Measurements from ENCODE around the gene IQCF5. TPM values are rescaled to one million over a fixed set of nuclear protein-coding genes. Genes with fewer than 3 reads are reported as not detected.

The IQCF5 gene
- polyA plus RNA-seq, 4 donors, result not detected

DNA sequence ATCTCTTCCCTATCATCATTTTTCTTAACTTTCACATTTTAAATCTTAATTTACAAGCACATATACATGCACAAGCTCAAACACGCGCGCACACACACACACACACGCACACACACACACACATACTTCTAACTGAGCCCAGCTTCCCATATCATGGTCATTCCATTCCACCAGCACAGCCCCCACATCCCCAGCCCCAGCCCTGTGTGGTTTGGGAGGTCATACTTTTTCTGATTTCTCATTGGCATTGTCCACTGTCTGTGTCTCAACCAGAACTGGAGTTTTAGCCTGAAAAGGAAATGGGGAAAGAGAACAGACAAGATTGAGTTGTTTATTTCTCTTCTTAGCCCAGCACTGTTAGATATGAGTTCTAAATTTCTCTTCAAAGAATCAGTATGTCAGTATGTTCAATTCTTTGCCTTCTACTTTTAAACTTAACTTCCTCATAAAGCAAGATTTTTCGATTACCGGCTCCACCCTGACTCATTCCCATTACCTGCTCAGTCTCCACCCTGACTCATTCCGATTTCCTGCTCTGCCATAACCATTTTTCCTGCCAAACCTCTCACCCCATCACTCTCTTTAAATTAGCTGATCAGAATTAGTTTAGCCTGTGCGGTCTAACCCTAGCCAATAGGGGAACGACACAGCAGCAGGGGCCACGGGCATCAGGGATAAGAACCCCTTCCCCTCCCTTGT, 21.4 kb upstream of the IQCF5 start:
- no peaks in the 10 kb centered on the region for H3K36me3 ChIP-seq (ENCODE audit: control insufficient read depth in 3 of 3, insufficient read depth in 2 of 3, low read depth in 1 of 3, low read length in 3 of 3)
- no peaks in the 10 kb centered on the region for H3K9me3 ChIP-seq (ENCODE audit: control insufficient read depth in 2 of 2, insufficient read depth in 1 of 2, low read depth in 1 of 2, low read length in 1 of 2)
- 86 to 92% (median 89%) methylated on average over 10 of the region's 10 CpGs for WGBS, 3 donors
- H3K27ac ChIP-seq (ENCODE audit: low read depth in 1 of 3, low read length in 2 of 3), result no peak overlapping the region
- H3K4me1 ChIP-seq (ENCODE audit: control insufficient read depth in 3 of 3, insufficient read depth in 2 of 3, low read depth in 1 of 3, low read length in 2 of 3), result no peaks in the 10 kb centered on the region
- peaks cover 0 to 6% (median 5%) of the 10 kb centered on the region in 3 donors for H3K27me3 ChIP-seq (ENCODE audit: control insufficient read depth in 3 of 3, insufficient read depth in 3 of 3, low read length in 3 of 3)
- H3K4me3 ChIP-seq (ENCODE audit: low read depth in 1 of 3, low read length in 3 of 3), result no peak overlapping the region
- DNase-seq (no peak), FAIRE-seq (no peak)

DNA sequence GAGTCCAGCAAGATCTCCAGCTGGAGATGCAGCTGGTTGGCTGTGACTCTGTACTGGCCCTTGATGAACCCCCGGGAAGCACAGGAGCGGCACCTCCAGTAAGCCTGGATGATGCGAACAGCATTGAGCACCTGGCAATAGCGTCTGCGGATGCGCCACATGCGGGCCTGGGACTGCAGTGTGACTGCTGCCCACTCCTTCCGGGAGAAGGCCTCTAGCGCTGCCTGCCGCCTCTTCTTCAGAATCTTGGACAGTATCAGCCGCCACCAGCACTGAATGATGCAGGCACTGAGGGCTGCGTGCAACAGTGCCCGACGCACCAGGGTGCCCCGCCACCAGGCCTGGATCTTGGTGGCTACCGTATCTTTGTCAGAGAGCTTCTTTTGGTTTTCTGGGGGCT, 19.5 kb upstream of the IQCF5 start:
- Histone ChIP-seq H3K4me1 (ENCODE audit: control insufficient read depth in 3 of 3, insufficient read depth in 2 of 3, low read depth in 1 of 3, low read length in 2 of 3) (no peaks in the 10 kb centered on the region), H3K27ac (ENCODE audit: low read depth in 1 of 3, low read length in 2 of 3) (no peak overlapping the region), H3K4me3 (ENCODE audit: low read depth in 1 of 3, low read length in 3 of 3) (no peak overlapping the region), H3K9me3 (ENCODE audit: control insufficient read depth in 2 of 2, insufficient read depth in 1 of 2, low read depth in 1 of 2, low read length in 1 of 2) (no peaks in the 10 kb centered on the region), H3K36me3 (ENCODE audit: control insufficient read depth in 3 of 3, insufficient read depth in 2 of 3, low read depth in 1 of 3, low read length in 3 of 3) (no peaks in the 10 kb centered on the region), H3K27me3 (ENCODE audit: control insufficient read depth in 3 of 3, insufficient read depth in 3 of 3, low read length in 3 of 3) (peaks cover 3% of the 10 kb centered on the region in 3 donors)
- FAIRE-seq, result no peak
- no peak for DNase-seq
- WGBS, 3 donors, result 93 to 94% (median 93%) methylated on average over 16 of the region's 16 CpGs

- H3K36me3 ChIP-seq (ENCODE audit: control insufficient read depth in 3 of 3, insufficient read depth in 2 of 3, low read depth in 1 of 3, low read length in 3 of 3), result no peaks in the 10 kb centered on the region
- WGBS, 3 donors, result 79 to 89% (median 82%) methylated on average over 4 of the region's 4 CpGs
- no peak for FAIRE-seq
- no peaks in the 10 kb centered on the region for H3K9me3 ChIP-seq (ENCODE audit: control insufficient read depth in 2 of 2, insufficient read depth in 1 of 2, low read depth in 1 of 2, low read length in 1 of 2)
- peaks cover 2 to 3% (median 3%) of the 10 kb centered on the region in 3 donors for H3K27me3 ChIP-seq (ENCODE audit: control insufficient read depth in 3 of 3, insufficient read depth in 3 of 3, low read length in 3 of 3)
- H3K4me1 ChIP-seq (ENCODE audit: control insufficient read depth in 3 of 3, insufficient read depth in 2 of 3, low read depth in 1 of 3, low read length in 2 of 3), result no peaks in the 10 kb centered on the region
- H3K27ac ChIP-seq (ENCODE audit: low read depth in 1 of 3, low read length in 2 of 3), result no peak overlapping the region
- H3K4me3 ChIP-seq (ENCODE audit: low read depth in 1 of 3, low read length in 3 of 3), result no peak overlapping the region
- no peak for DNase-seq
These were observed 19.0 kb upstream of the IQCF5 start for GRCh38 chr3:51894391-51894790.

GRCh38 chr3:51891242-51892039, 16.0 kb upstream of the IQCF5 start:
- Histone ChIP-seq H3K4me3 (ENCODE audit: low read depth in 1 of 3, low read length in 3 of 3) (no peak overlapping the region), H3K27ac (ENCODE audit: low read depth in 1 of 3, low read length in 2 of 3) (no peak overlapping the region), H3K9me3 (ENCODE audit: control insufficient read depth in 2 of 2, insufficient read depth in 1 of 2, low read depth in 1 of 2, low read length in 1 of 2) (no peaks in the 10 kb centered on the region), H3K4me1 (ENCODE audit: control insufficient read depth in 3 of 3, insufficient read depth in 2 of 3, low read depth in 1 of 3, low read length in 2 of 3) (no peaks in the 10 kb centered on the region), H3K36me3 (ENCODE audit: control insufficient read depth in 3 of 3, insufficient read depth in 2 of 3, low read depth in 1 of 3, low read length in 3 of 3) (no peaks in the 10 kb centered on the region), H3K27me3 (ENCODE audit: control insufficient read depth in 3 of 3, insufficient read depth in 3 of 3, low read length in 3 of 3) (peaks cover 2 to 3% (median 3%) of the 10 kb centered on the region in 3 donors)
- FAIRE-seq (no peak), DNase-seq (no peak)
- 74 to 78% (median 75%) methylated on average over 7 of the region's 7 CpGs for WGBS, 3 donors

- H3K4me3 ChIP-seq (ENCODE audit: low read depth in 1 of 3, low read length in 3 of 3), result no peak overlapping the region
- H3K4me1 ChIP-seq (ENCODE audit: control insufficient read depth in 3 of 3, insufficient read depth in 2 of 3, low read depth in 1 of 3, low read length in 2 of 3), result no peaks in the 10 kb centered on the region
- no peaks in the 10 kb centered on the region for H3K36me3 ChIP-seq (ENCODE audit: control insufficient read depth in 3 of 3, insufficient read depth in 2 of 3, low read depth in 1 of 3, low read length in 3 of 3)
- no peak for DNase-seq
- no peak for FAIRE-seq
- peaks cover 0 to 3% (median 2%) of the 10 kb centered on the region in 3 donors for H3K27me3 ChIP-seq (ENCODE audit: control insufficient read depth in 3 of 3, insufficient read depth in 3 of 3, low read length in 3 of 3)
- no peaks in the 10 kb centered on the region for H3K9me3 ChIP-seq (ENCODE audit: control insufficient read depth in 2 of 2, insufficient read depth in 1 of 2, low read depth in 1 of 2, low read length in 1 of 2)
- no peak overlapping the region for H3K27ac ChIP-seq (ENCODE audit: low read depth in 1 of 3, low read length in 2 of 3)
- 94 to 95% (median 94%) methylated on average over 12 of the region's 12 CpGs for WGBS, 3 donors
These were observed 13.2 kb upstream of the IQCF5 start for GRCh38 chr3:51888463-51889105.

DNA sequence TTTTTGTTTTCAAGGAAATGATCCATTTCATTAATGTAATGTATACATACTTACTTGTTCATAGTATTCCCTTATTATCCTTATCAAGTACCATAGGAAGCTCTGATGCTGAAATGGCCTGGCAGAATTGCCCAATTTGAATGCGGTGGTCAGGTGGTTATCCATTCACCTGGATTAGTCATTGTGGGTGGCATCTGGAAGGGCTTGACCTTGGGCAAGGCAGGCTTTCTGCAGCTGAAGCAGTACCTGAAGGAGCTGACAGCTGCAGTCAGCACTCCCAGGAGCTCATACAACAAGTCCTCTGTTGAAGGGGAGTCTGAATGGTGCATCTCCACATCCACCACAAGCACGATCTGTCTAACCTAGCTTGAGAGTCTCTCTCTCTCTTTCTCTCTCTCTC, 12.2 kb upstream of the IQCF5 start:
- DNase-seq (no peak), FAIRE-seq (no peak)
- H3K4me1 ChIP-seq (ENCODE audit: control insufficient read depth in 3 of 3, insufficient read depth in 2 of 3, low read depth in 1 of 3, low read length in 2 of 3), result no peaks in the 10 kb centered on the region

GRCh38 chr3:51886447-51886846, 11.0 kb upstream of the IQCF5 start:
- H3K36me3 ChIP-seq (ENCODE audit: control insufficient read depth in 3 of 3, insufficient read depth in 2 of 3, low read depth in 1 of 3, low read length in 3 of 3), result no peaks in the 10 kb centered on the region
- H3K27me3 ChIP-seq (ENCODE audit: control insufficient read depth in 3 of 3, insufficient read depth in 3 of 3, low read length in 3 of 3), result peaks cover 0 to 3% (median 0%) of the 10 kb centered on the region in 3 donors
- no peaks in the 10 kb centered on the region for H3K4me1 ChIP-seq (ENCODE audit: control insufficient read depth in 3 of 3, insufficient read depth in 2 of 3, low read depth in 1 of 3, low read length in 2 of 3)
- no peak overlapping the region for H3K27ac ChIP-seq (ENCODE audit: low read depth in 1 of 3, low read length in 2 of 3)
- no peaks in the 10 kb centered on the region for H3K9me3 ChIP-seq (ENCODE audit: control insufficient read depth in 2 of 2, insufficient read depth in 1 of 2, low read depth in 1 of 2, low read length in 1 of 2)
- no peak overlapping the region for H3K4me3 ChIP-seq (ENCODE audit: low read depth in 1 of 3, low read length in 3 of 3)
- FAIRE-seq (no peak), DNase-seq (no peak)

More for the DNA sequence above, 12.2 kb upstream of the IQCF5 start:
- peaks cover 0 to 3% (median 2%) of the 10 kb centered on the region in 3 donors for H3K27me3 ChIP-seq (ENCODE audit: control insufficient read depth in 3 of 3, insufficient read depth in 3 of 3, low read length in 3 of 3)
- WGBS, 3 donors, result 37 to 75% (median 69%) methylated on average over 2 of the region's 2 CpGs
- H3K36me3 ChIP-seq (ENCODE audit: control insufficient read depth in 3 of 3, insufficient read depth in 2 of 3, low read depth in 1 of 3, low read length in 3 of 3), result no peaks in the 10 kb centered on the region
- H3K27ac ChIP-seq (ENCODE audit: low read depth in 1 of 3, low read length in 2 of 3), result no peak overlapping the region
- H3K9me3 ChIP-seq (ENCODE audit: control insufficient read depth in 2 of 2, insufficient read depth in 1 of 2, low read depth in 1 of 2, low read length in 1 of 2), result no peaks in the 10 kb centered on the region
- no peak overlapping the region for H3K4me3 ChIP-seq (ENCODE audit: low read depth in 1 of 3, low read length in 3 of 3)

- H3K9me3 ChIP-seq (ENCODE audit: control insufficient read depth in 2 of 2, insufficient read depth in 1 of 2, low read depth in 1 of 2, low read length in 1 of 2), result no peaks in the 10 kb centered on the region
- H3K4me3 ChIP-seq (ENCODE audit: low read depth in 1 of 3, low read length in 3 of 3), result no peak overlapping the region
- FAIRE-seq (no peak), DNase-seq (no peak)
- H3K36me3 ChIP-seq (ENCODE audit: control insufficient read depth in 3 of 3, insufficient read depth in 2 of 3, low read depth in 1 of 3, low read length in 3 of 3), result no peaks in the 10 kb centered on the region
- 28 to 37% (median 35%) methylated on average over 2 of the region's 2 CpGs for WGBS, 3 donors
- no peak overlapping the region for H3K27ac ChIP-seq (ENCODE audit: low read depth in 1 of 3, low read length in 2 of 3)
- H3K27me3 ChIP-seq (ENCODE audit: control insufficient read depth in 3 of 3, insufficient read depth in 3 of 3, low read length in 3 of 3), result no peaks in the 10 kb centered on the region
- no peaks in the 10 kb centered on the region for H3K4me1 ChIP-seq (ENCODE audit: control insufficient read depth in 3 of 3, insufficient read depth in 2 of 3, low read depth in 1 of 3, low read length in 2 of 3)
These were observed 4.5 kb upstream of the IQCF5 start for GRCh38 chr3:51879937-51880336.
